Coronary artery (tissue), 2 donors: ENCODE measurements around the gene ANGPTL4.

ENCODE experiments used
- DNase-seq: peaks from one replicate; pipeline ENCODE4 v3.0.0-alpha.2; 2017; ENCODE audit warnings: low spot score
- H3K27ac ChIP-seq, 2 donors: fragments of 200-600 bp; sonication (generic); one replicate each; pipeline ENCODE4 v1.5.1; 2016 to 2019
- H3K4me3 ChIP-seq: fragments of 200-600 bp; sonication (generic); 2 replicates; pipeline ENCODE4 v1.5.1; 2016; ENCODE audit warnings: mild to moderate bottlenecking, moderate library complexity
- TF ChIP-seq, protein P1 (sequence below): fragments of 200-600 bp; sonication (generic); IDR thresholded peaks from one replicate; pipeline ENCODE4 v1.5.1; 2019; ENCODE audit warnings: antibody characterized with exemption

The ANGPTL4 gene

DNA sequence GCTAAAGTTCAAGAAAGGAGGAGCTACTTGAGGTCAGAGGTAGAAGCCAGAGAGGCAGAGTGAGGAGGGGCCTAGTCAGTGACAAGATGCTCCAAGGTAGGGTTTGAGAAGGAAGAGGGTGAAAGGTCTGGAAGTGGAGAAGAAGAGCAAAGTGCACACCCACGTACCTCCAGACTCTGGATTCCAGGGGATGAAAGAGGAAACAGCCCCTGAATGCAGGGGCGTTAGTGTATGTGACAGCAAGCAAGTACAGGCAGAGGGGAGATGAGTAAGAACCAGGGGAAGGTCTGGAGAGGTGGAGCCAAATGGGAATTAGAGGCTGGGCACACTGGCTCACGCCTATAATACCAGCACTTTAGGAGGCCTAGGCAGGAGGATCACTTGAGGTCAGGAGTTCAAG lies 34.0 kb upstream of the ANGPTL4 start:
- Histone ChIP-seq H3K4me3 (no peak overlapping the region), H3K27ac (no peak overlapping the region)
- no peak for DNase-seq
- TF ChIP-seq, protein P1, sequence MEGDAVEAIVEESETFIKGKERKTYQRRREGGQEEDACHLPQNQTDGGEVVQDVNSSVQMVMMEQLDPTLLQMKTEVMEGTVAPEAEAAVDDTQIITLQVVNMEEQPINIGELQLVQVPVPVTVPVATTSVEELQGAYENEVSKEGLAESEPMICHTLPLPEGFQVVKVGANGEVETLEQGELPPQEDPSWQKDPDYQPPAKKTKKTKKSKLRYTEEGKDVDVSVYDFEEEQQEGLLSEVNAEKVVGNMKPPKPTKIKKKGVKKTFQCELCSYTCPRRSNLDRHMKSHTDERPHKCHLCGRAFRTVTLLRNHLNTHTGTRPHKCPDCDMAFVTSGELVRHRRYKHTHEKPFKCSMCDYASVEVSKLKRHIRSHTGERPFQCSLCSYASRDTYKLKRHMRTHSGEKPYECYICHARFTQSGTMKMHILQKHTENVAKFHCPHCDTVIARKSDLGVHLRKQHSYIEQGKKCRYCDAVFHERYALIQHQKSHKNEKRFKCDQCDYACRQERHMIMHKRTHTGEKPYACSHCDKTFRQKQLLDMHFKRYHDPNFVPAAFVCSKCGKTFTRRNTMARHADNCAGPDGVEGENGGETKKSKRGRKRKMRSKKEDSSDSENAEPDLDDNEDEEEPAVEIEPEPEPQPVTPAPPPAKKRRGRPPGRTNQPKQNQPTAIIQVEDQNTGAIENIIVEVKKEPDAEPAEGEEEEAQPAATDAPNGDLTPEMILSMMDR = no peak

GRCh38 chr19:8331263-8331845 lies 32.6 kb upstream of the ANGPTL4 start:
- no peak overlapping the region for H3K27ac ChIP-seq
- no peak for DNase-seq
- TF ChIP-seq, protein P1 = no peak
- no peak overlapping the region for H3K4me3 ChIP-seq

DNA sequence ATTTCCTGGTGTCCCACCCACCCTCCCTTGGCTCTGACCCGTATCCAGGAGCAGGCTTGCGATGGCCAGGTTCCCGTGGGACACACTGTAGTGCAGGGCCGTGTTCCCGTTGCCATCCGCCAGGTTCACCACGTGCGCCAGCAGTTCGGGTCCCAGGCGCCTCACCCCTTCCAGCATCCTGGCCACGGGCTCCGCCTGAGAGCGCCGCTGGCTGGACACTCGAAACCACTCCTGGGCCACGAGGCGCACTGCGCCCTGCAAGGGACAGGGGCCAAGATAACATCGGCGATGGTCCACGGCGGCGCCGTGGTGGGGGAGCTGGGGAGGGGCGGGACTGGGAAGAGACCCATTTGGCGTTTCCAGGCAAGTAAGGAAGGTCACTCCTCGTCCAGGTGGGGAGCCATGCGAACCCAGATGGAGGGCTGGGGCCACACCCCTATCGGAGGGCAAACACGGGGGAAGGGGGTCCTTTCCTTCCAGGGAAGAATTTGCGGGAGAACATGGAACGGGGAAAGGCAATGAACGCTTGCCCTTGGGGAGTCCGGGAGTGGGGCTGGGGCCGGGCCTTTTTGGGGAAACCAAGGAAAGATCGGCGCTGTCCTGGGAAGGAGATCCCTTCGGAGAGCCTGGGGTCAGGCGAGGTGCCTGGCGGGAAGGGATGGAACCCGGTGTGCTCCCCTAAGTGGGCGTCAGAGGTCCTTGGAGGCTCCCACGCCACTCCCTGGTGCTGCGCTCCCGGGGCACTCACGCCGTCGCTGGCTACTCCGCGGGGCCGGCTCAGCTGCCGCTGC lies 30.8 kb upstream of the ANGPTL4 start:
- TF ChIP-seq, protein P1 = no peak
- H3K27ac ChIP-seq = no peak overlapping the region
- DNase-seq = no peak
- H3K4me3 ChIP-seq = no peak overlapping the region

DNA sequence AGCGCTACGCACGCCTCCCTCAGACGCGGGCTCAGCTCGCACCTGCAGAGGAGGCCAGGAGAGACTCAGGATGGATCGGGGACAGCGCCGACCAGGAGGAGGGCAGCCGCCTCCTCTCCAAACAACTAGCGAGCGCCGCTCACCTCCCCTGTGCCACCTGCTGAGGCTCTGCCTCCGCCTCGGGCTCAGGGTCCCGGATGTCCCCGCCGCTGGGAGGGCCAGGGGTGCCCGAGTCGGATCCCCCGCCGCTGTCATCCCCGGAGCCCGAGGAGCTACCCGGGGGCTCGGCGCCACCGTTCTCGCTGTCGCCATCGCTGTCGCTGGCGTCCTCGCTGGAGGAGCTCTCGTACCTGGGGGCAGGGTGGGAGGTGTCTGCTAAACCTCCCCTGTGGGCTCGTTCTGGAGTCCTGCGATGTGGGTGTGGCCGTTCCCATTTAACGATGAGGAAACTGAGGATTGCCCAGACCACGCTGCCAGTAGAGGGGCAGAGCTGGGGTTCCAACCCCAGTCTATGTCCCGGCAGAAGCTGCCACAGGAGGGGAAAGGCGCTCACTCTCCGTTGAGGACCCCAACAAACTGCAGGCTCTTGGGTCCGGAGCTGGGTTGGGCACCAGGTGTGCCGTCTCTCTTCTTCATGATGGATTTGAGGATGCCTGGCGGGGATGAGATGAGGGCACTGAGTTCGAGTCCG lies 30.0 kb upstream of the ANGPTL4 start:
- H3K27ac ChIP-seq = no peak overlapping the region
- TF ChIP-seq, protein P1 = no peak
- H3K4me3 ChIP-seq = no peak overlapping the region
- no peak for DNase-seq

DNA sequence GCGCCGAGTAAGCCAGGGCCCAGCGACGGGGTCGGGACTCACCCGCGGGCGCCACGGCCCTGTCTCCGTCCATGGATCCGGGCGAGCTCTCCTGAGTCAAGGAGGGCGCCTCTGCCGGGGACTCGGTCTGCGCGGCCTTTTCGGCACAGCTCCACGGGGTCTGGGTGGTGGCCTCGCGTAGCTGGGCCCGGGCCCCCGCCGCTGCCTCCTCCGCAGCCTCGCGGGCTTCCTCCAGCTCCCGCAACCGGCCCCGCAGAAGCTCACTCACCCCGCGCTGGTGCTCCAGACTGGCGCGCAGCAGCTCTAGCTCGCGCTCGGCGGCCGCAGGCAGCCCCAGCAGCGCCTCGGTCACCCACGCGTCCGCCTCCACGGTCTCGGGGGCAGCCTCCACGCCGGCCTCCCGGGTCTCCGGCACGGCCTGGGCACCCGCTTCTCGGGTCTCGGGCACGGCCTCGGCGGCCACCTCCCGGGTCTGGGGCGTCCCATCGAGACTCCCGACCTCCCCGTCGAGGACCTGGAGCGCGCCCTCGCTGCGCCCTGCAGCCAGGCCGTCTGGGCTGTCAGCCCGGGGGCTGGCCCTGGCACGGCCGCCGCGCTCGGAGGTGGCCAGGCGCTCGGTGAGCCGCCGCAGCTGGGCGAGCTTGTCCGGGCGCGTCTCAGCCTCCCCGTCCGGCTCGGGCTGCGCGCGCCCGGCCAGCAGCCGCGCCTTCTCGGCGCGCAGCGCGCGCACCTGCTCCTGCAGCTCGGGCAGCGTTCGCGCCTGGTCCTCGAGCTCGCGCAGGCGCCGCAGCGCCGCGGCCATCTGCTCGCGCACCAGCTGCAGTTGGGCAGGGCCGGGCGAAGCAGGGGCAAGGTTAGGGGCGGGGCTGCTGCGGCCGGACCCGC lies 29.3 kb upstream of the ANGPTL4 start:
- no peak for DNase-seq
- Histone ChIP-seq H3K27ac (no peak overlapping the region), H3K4me3 (peak overlapping the region; percentile 72)
- TF ChIP-seq, protein P1 = no peak

DNA sequence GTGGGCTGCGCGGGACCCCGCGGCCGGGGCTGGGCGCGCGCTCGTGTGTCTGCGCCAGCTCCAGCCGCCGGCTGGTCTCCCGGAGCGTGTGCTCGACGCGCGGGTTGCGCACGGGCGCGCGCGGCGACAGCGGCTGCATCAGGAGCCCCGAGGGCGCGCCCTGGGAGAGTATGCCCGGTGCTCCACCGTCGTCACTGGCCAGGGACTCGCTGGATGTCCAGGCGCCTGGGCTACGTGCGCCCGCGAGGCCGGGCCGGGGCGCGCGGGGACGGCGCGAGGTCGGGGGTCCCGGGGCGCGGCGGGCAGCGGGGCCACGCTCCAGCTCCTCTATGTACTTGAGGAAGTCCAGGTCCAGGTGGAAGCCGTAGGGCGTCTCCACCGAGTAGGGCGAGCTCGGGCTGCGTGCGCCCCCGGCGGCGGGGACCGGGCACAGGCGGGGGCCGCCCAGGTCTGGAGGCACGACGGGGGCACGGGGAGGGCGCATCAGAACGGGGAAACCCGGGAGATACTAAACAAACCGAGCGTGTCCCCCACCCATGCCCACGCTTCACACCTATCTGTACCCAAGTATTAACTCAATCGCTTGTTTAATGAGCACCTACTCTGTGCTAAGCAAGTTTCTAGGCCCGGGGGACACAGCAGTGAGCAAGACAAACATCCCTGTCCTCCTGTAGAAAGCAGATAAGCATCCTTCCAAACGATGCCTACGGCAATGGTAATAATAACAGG lies 28.4 kb upstream of the ANGPTL4 start:
- TF ChIP-seq, protein P1 = no peak

More for the DNA sequence above, 28.4 kb upstream of the ANGPTL4 start:
- Histone ChIP-seq H3K27ac (no peak overlapping the region), H3K4me3 (peak overlapping the region; percentile 72)
- no peak for DNase-seq
